Non-pigmented ciliary epithelial cell (primary cell): Measurements from ENCODE around the gene KIF14.
"Not testable (repeated sequence)": the region's sequence is repeated elsewhere in the genome, so short reads cannot be mapped to it uniquely, and the experiment has no call there.

Experiments
- DNase-seq: peaks from one replicate; pipeline ENCODE4 v3.0.0-alpha.2; 2010; ENCODE audit warnings: low read depth

The KIF14 gene

DNA sequence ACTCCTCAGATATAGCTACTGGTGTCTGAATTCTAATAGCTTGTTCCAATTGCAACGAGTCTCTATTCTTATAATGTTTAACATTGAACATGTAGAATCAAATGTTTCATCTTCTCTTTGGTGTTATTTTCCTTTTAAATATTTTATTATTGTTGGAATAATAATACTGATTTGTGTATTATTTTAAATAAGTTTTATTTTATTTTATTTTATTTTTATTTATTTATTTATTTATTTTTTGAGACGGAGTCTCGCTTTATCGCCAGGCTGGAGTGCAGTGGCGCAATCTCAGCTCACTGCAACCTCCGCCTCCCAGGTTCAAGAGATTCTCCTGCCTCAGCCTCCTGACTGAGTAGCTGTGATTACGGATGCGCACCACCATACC is 10.0 kb upstream of the KIF14 start:
- DNase-seq, result not testable (repeated sequence)

GRCh38 chr1:200629876-200630514 is 9.4 kb upstream of the KIF14 start:
- no peak for DNase-seq

GRCh38 chr1:200628223-200628881 is 7.8 kb upstream of the KIF14 start:
- DNase-seq, result no peak

- DNase-seq, result no peak
Observed at GRCh38 chr1:200627575-200628222, 7.1 kb upstream of the KIF14 start.

DNA sequence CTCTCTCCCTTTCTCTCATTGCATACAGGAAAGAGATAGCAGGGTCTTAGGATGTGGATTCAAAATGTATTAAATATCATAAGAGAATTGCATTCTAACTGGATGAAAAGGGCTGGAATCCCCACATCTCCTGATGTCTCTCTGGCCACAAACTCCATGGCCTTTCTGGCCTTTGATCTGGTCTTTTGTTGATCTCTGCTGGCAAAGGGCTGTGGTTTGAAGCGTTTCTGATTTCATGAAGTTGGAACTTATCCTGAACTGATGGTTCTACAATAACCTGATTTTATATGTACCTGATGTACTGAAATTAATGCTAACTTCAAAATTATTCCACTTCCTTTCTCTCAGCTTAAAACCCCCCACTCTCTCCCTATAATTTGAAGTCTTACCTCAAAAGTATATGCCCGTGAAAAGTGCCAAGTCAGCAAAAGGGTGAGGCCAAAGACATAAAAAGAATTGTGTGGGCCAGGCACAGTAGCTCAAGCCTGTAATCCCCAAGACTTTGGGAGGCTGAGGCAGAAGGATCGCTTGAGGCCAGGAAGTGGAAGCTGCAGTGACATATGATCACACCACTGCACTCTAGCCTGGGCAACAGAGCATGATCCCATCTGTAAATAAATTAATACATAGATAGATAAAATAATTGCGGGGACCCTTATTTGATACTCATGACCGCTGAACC is 6.4 kb upstream of the KIF14 start:
- DNase-seq, result no peak

GRCh38 chr1:200625381-200625824 is 4.9 kb upstream of the KIF14 start:
- DNase-seq, result no peak

DNA sequence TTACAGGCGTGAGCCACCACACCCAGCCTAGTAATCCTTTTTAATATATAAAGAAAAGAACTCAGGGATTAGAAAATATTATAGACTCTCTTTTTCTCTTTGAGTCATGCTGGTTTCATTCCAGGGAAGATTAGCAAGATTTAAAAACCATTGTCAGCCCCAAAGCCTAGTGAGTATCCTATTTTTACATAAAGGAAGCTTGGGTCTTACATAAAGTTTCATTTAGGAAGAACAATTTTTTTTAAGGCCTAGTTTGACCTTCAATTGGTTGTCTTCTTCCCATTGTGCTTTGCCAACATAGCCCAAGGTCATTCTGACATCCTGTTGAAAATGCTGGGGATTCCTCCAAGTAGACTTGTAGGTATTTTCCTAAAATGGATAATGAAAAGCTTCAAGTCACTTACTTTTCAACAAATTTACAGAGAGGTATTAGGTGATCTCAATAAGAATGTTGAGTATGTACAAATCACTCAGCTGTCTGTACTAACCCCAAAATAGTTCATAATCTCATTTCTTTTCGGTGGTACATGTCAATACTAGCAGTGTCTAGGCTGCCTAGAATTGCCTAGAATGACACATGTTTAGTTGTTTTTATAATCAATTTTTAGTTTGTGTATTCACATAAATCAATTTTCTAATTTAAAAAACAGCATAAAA is 4.3 kb upstream of the KIF14 start:
- DNase-seq, result no peak

DNA sequence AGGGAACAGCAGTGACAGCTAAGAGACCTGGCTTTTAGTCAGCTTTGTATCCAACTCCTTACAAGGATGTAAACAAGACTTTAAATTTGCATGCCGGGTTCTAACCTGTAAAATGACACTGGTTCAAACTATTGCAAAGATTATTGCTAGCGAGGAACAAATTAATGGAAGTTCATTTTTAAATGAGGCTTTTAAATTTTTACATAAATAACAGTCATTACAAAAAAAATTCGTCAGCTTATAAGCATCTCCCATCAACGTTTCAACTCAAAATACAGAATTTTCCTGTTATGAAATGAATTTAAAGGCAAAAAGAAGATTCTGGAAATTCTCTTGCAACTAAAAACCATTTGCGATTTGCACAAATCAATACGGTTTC is 668 bp downstream of the KIF14 start:
- no peak for DNase-seq

GRCh38 chr1:200610846-200611245 is 9.7 kb downstream of the KIF14 start:
- DNase-seq, result no peak

- no peak for DNase-seq
Observed at GRCh38 chr1:200602632-200603031, 17.9 kb downstream of the KIF14 start.

DNA sequence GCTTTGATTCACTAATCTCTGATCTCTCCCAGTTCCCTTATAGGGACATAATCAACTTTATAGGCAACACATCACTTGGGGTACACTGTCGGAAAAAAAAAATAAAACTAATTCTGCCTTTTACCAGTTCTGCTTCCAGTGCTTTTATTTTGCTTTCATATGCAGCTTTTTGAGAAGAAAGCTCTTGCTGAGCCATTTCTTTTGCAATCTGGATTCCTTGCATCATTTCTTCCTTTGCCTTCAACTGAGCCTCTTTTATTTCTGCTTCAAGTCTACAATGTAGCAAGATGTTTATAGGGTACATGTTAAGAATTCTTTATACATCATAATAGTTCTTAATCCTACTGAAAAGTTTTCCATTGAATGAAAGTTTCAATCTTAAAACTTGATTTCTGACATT is 30.6 kb downstream of the KIF14 start:
- DNase-seq, result no peak

- no peak for DNase-seq
Observed at GRCh38 chr1:200588698-200589097, 31.9 kb downstream of the KIF14 start.

- no peak for DNase-seq
Observed at GRCh38 chr1:200564319-200564718, 56.2 kb downstream of the KIF14 start.

- DNase-seq, result no peak
Observed at GRCh38 chr1:200561856-200562214, 58.7 kb downstream of the KIF14 start.

DNA sequence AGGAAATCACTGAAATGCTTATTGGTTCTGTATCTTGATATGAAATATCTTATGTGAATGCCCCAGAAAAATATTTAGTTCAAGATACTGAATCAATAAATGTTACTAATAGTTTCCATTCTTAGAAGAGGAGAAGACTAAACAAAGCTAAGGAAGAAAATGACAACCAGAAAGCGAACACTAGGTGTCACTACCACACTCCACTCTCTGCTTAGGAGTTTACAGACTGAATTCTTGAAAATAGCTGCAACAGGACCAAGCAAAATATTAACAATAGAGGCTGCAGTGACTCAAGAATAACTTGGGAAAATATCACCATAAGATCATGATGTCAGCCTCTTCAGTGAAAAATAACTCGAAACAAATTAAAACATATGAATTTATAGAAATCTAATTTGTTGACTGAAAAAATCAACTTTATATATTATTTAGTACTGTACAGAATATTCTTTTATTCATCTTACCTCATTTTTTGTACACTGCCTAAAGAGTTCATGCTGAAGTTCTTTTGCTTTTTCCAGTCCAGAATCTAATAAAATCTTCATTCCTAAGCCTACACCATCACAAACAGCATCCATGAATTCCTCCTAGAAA is 61.6 kb downstream of the KIF14 start:
- DNase-seq, result peak; percentile 27

DNA sequence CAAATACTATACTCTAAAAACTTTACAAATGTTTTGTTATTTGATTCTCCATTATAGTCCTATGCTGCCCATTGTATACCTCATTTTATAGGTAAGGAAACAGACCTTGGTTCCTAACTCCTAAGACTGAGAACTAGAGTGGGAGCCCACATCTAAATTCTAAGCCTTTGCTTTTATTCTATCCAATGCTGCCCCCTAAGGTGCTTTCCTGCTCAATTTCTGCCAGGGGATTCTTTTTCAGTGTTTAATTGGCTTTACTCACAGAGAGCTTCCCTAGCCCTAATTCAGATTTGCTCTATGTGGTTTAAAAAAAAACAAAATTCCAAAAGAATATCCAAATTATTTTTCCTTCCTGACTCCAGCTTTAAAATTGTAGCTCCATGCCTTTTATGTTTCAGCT is 64.5 kb downstream of the KIF14 start:
- no peak for DNase-seq

DNA sequence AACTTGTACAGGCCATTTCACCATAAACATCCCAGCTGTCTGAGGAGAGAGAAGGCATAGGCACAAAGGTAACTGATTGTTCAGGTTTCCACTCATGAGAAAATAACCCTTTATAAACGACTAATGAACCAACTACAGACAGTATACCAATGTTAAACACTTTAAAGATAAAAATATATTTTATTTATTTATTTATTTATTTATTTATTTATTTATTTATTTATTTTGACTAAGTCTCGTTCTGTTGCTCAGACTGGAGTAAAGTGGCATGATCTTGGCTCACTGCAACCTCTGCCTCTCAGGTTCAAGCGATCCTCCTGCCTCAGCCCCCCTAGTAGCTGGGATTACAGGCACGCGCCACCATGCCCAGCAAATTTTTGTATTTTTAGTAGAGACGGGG is 67.8 kb downstream of the KIF14 start:
- DNase-seq, result not testable (repeated sequence)

DNA sequence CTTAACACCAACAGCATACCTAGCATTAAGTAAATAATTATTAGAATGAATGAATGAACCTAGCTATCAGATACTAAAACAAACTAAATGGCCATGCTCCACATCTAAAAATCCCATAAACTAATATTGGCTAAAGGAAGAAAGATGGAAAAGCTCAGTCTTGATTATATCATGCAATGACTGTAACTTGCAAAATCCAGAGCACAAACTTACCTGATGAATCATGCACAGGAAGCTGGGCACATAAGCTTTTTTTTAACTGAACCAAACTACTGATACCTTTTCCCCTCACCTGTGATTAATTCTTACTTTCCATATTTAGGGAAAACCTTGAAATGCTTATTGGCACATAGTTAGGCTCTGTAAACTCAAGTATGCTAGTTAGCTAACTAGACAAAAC is 70.2 kb downstream of the KIF14 start:
- DNase-seq, result no peak

DNA sequence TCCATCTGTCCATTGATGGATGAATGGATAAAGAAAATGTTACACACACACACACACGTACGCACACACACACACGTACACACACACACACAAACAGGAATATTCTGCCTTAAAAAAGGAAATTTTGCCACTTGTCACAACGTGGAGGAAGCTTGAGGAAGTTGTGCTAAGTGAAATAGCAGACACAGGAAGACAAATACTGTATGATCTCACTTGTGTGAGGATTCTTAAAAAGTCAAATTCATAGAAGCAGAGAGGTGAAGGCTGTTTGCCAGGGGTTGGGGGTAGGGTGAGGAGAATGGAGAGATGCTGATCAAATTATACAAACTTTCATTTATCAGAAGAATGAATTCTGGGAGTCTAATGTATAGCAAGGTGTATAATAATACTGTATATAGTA is 73.2 kb downstream of the KIF14 start:
- no peak for DNase-seq

DNA sequence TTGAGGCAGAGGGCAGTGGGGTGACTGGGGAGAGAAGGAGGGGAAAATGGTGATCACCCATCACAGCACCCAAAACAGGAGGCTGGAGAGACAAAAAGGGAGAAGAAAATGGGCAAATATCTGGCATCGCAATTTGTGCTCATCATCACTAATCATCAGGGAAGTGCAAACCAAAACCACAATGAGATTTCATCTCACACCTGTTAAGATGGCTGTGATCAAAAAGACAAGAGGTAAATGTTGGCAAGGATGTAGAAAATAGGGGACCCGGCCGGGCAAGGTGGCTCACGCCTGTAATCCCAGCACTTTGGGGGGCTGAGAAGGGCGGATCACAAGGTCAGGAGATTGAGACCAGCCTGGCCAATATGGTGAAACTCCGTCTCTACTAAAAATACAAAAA is 74.0 kb downstream of the KIF14 start:
- DNase-seq, result no peak

GRCh38 chr1:200542162-200542561 is 78.4 kb downstream of the KIF14 start:
- no peak for DNase-seq

GRCh38 chr1:200540281-200540680 is 80.3 kb downstream of the KIF14 start:
- no peak for DNase-seq
